Neural crest cell (in vitro differentiated cells): ENCODE data around the gene TRMT13. TPM values are rescaled to one million over a fixed set of nuclear protein-coding genes. Genes with fewer than 3 reads are reported as not detected.
"Not testable (repeated sequence)": the region's sequence is repeated elsewhere in the genome, so short reads cannot be mapped to it uniquely, and the experiment has no call there.

Source experiments
- DNase-seq: peaks from one replicate; pipeline ENCODE4 v3.0.0; 2021; ENCODE audit warnings: low read depth, mixed read lengths, low spot score
- H3K27ac Mint-ChIP-seq: one replicate; pipeline ENCODE4 v1.8.0; 2021; ENCODE audit warnings: mild to moderate bottlenecking, mixed read lengths; ENCODE audit not compliant: unreplicated experiment
- H3K27me3 Mint-ChIP-seq: 2 replicates; pipeline ENCODE4 v1.8.0; 2021; ENCODE audit warnings: low read depth, mild to moderate bottlenecking, mixed read lengths
- H3K36me3 Mint-ChIP-seq: 2 replicates; pipeline ENCODE4 v1.8.0; 2021; ENCODE audit warnings: low read depth, mild to moderate bottlenecking, mixed read lengths
- H3K4me1 Mint-ChIP-seq: 2 replicates; pipeline ENCODE4 v1.8.0; 2021; ENCODE audit warnings: mixed read lengths
- H3K4me3 Mint-ChIP-seq: one replicate; pipeline ENCODE4 v1.8.0; 2021; ENCODE audit warnings: mild to moderate bottlenecking, mixed read lengths
- H3K9me3 Mint-ChIP-seq: 2 replicates; pipeline ENCODE4 v1.8.0; 2021; ENCODE audit warnings: mixed read lengths
- CTCF ChIP-seq: fragments of 200-600 bp; sonication (generic); conservative IDR thresholded peaks from 2 replicates; pipeline ENCODE4 v1.5.0; 2021; ENCODE audit warnings: antibody characterized with exemption, mild to moderate bottlenecking
- total RNA-seq: library from RNA; stranded (reverse); gene quantifications from 2 replicates; pipeline ENCODE4 v1.2.1, GENCODE V29; 2021

TRMT13 gene
- total RNA-seq, 1 donor from 2014 or later, result 14.6 TPM

- H3K27me3 Mint-ChIP-seq, result no peaks in the 10 kb centered on the region
- H3K4me1 Mint-ChIP-seq, result no peaks in the 10 kb centered on the region
- no peak overlapping the region for H3K4me3 Mint-ChIP-seq
- peaks cover 2% of the 10 kb centered on the region for H3K36me3 Mint-ChIP-seq
- TF ChIP-seq CTCF, result no peak
- peaks cover 3% of the 10 kb centered on the region for H3K9me3 Mint-ChIP-seq
- H3K27ac Mint-ChIP-seq, result no peak overlapping the region
- no peak for DNase-seq
Measured at GRCh38 chr1:100188617-100189016, 55.7 kb downstream of the TRMT13 start.

GRCh38 chr1:100198596-100198995 is 65.6 kb downstream of the TRMT13 start:
- no peaks in the 10 kb centered on the region for H3K27me3 Mint-ChIP-seq
- no peak overlapping the region for H3K27ac Mint-ChIP-seq
- peaks cover 4% of the 10 kb centered on the region for H3K9me3 Mint-ChIP-seq
- DNase-seq, result no peak
- TF ChIP-seq CTCF, result no peak
- H3K4me1 Mint-ChIP-seq, result no peaks in the 10 kb centered on the region
- peaks cover 45% of the 10 kb centered on the region for H3K36me3 Mint-ChIP-seq
- no peak overlapping the region for H3K4me3 Mint-ChIP-seq

GRCh38 chr1:100200060-100200459 is 67.1 kb downstream of the TRMT13 start:
- not testable (repeated sequence) for H3K27ac Mint-ChIP-seq, DNase-seq, H3K27me3 Mint-ChIP-seq, H3K4me3 Mint-ChIP-seq, H3K4me1 Mint-ChIP-seq
- Mint-ChIP-seq H3K36me3 (peaks cover 60% of the 10 kb centered on the region), H3K9me3 (peaks cover 13% of the 10 kb centered on the region)

Other genes with a start within 250 kb of the TRMT13 start
- 12.0 and 12.6 TPM in 2 replicates for gene SLC35A3, start 163.2 kb upstream of the TRMT13 start, total RNA-seq
- gene SASS6, start 233 bp upstream of the TRMT13 start, total RNA-seq, result 14.9 and 15.2 TPM in 2 replicates
- 1.3 and 1.4 TPM in 2 replicates for gene LRRC39, start 45.1 kb downstream of the TRMT13 start, total RNA-seq
- gene DBT, start 116.7 kb downstream of the TRMT13 start, total RNA-seq, result 11.8 and 13.1 TPM in 2 replicates
- 29.0 and 29.6 TPM in 2 replicates for gene RTCA, start 133.1 kb downstream of the TRMT13 start, total RNA-seq
- gene CDC14A, start 219.3 kb downstream of the TRMT13 start, total RNA-seq, result 15.7 and 16.6 TPM in 2 replicates